Epithelial cell of proximal tubule (primary cell): ENCODE results near the gene C2orf76. TPM values are rescaled to one million over a fixed set of nuclear protein-coding genes. Genes with fewer than 3 reads are reported as not detected.
A peak's percentile ranks its signal among the peaks of the same experiment; 100 is the strongest.

Source experiments
- DNase-seq: peaks from one replicate; pipeline ENCODE4 v3.0.0-alpha.2; 2011; ENCODE audit warnings: low read depth
- H3K4me3 ChIP-seq: 2 replicates; pipeline ENCODE4 v1.5.1; 2011; ENCODE audit warnings: low read depth, mild to moderate bottlenecking, low read length
- total RNA-seq: library from RNA; depleted of rRNA; stranded (reverse); fragments of >200 nt; gene quantifications from 2 replicates; pipeline ENCODE4 v1.2.3, GENCODE V29; 2015
- TF ChIP-seq, protein P1 (sequence below): conservative IDR thresholded peaks from 2 replicates; pipeline ENCODE4 v1.5.1; 2012; ENCODE audit warnings: low read depth, mild to moderate bottlenecking, low read length

The C2orf76 gene
- total RNA-seq, 1 donor from 2014 or later = 9.3 TPM

DNA sequence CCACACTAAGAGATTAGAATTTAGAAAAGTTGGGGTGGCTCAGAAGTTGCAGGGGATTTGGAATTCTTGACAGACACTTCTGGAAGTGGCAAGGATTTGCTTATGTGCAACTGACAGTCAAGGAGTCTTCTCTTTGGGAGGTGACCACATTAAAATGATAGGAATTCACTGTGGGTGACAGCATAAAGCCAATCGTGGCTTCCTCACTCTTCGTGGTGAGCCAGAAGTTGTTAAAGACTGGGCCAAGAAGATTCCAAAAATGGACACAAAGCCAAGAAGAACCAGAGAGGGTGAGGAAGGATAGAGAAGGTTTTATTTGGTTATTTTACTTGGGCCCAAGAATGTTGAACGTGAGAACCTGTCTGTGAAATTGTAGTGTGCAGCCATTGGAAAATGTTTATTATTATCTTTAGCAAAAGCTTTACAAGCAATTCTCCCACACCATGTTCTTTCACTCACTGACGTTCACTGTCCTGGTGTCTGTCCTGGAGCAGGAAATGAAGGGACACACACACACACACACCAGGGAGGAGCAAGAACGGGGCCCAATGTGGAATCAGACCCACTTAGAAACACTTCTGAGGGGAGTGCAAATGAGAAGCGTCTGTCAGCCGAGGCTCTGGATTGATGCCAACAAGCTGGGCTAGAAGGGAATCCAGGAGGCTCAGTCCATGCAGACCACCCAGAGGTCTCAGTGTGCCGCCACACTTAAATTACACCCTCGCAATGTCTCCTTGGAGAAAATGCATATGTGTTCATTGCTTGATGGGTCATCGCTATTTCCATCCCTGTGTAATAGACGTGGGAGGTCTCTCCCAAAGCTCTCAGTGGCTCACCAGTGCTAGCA is 105.8 kb downstream of the C2orf76 start:
- TF ChIP-seq, protein P1, sequence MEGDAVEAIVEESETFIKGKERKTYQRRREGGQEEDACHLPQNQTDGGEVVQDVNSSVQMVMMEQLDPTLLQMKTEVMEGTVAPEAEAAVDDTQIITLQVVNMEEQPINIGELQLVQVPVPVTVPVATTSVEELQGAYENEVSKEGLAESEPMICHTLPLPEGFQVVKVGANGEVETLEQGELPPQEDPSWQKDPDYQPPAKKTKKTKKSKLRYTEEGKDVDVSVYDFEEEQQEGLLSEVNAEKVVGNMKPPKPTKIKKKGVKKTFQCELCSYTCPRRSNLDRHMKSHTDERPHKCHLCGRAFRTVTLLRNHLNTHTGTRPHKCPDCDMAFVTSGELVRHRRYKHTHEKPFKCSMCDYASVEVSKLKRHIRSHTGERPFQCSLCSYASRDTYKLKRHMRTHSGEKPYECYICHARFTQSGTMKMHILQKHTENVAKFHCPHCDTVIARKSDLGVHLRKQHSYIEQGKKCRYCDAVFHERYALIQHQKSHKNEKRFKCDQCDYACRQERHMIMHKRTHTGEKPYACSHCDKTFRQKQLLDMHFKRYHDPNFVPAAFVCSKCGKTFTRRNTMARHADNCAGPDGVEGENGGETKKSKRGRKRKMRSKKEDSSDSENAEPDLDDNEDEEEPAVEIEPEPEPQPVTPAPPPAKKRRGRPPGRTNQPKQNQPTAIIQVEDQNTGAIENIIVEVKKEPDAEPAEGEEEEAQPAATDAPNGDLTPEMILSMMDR = no peak
- no peak for DNase-seq
- no peak overlapping the region for H3K4me3 ChIP-seq

DNA sequence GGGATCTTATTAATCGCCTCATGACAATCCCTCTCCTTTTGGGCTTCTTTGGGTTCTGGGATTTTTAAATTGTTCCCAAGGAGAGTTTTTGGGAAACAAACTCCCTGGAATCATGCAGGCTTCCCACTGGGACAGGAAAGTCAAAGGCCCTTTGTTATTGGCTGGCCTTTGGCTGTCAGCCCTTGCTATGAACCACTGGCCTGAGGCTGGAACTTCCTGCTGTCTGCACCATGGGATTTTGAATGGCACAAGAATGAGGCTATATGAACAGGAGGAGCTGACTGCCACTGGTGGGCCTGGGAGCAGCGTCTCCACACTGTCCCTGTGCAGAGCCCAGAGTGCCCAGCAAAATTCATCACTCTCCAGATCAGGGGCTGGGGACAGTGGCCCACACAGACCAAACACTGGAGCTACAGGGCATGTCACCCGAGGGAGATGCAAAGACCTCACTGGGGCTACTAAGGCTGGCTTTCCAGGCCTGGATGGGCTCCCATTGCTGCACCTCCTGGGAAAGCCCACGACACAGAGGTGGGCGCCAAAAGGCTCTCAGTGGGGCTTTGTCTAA is 107.3 kb downstream of the C2orf76 start:
- no peak overlapping the region for H3K4me3 ChIP-seq
- TF ChIP-seq, protein P1 = no peak
- DNase-seq = no peak

DNA sequence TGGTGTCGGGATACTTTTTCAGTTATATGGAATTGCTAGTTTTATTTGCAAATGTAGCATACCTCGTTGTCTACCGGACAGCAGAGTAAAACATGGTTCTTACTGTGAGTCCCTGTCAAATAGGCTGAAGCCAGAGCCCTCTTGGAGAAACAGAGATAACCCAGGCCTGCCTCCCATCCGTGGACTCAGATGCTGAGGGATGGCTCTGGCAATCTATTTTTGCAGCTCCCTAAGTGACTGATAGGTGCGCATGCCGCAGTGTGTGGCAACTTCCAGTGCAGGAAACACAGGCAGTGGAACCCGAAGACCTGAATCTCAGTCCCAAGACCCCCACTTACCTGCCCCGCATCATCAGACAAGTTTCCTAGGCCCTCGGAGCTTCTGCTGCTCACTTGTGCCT is 109.4 kb downstream of the C2orf76 start:
- H3K4me3 ChIP-seq = no peak overlapping the region
- DNase-seq = no peak
- TF ChIP-seq, protein P1 = no peak

DNA sequence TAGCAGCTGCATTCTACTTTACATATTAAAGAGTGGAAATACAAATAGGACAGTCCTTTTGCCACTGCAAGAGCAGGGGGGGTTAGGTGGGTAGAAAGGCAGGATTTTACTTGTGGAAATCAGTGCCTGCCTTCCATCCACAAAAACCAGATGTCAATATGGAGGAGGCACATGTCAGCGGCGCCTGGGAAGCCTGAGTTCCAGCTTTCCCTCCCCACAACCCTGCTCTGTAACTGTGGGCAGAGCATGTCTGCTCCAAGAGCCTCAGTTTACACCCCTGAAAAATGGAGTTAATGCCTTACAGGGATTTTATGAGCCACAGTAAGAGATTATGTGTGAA is 110.1 kb downstream of the C2orf76 start:
- H3K4me3 ChIP-seq = no peak overlapping the region
- DNase-seq = no peak
- TF ChIP-seq, protein P1 = no peak

DNA sequence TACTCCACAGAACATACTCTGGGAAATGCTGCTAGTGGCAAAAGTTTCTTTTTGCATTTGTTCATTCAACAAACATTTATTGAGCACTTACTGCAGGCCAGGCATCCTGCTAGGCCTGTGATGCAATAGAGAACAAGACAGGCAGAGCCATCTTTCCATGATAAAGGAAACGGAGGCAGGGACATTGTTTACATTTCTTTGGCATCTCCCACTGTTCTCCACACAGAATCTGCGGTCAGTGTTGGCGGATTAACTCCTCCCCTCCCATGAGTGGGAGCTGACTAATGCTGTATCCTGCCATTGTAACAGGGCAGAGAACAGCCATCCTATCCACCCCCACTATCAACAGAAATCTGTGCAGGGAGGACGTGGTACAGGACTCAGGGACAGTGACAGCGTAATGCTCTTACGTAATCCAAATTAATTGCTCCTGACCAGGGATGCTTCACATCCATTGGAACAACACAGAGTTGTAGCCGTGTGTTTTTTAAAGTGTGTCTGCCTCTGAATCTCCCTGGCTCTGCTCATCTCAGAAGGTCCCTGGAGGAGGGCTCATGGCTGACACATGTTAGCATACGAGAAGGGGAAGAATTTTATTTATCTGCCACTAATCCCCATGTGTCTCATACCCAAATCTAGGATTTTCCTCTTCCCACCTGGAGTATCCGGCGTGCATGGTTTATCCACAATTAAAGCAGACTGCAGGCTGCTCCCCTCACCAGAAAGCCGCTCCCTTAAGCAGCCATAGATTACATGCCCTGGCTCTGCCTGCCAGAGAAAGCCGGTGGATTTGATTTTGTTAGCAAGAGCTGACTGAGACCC is 110.7 kb downstream of the C2orf76 start:
- DNase-seq = peak; percentile 32
- TF ChIP-seq, protein P1 = no peak
- no peak overlapping the region for H3K4me3 ChIP-seq

DNA sequence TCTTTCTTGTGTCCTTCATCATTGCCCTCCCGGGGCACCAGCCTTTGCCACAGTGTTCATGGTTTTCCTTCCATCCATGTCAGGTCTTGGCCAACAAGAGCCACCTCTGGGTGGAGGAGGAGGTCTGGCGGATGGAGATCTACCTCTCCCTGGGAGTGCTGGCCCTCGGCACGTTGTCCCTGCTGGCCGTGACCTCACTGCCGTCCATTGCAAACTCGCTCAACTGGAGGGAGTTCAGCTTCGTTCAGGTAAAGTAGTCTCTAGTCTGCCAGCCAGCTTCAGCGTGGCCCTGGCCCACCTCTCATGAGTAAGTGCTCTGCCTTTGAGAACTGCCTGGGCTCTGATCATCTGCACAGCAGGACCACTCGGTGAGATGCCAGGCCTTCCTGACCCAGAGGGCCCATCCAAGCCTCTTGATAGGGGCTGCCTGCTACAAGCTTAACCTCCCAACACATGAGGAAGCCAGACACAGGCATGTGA is 112.0 kb downstream of the C2orf76 start:
- no peak for DNase-seq
- TF ChIP-seq, protein P1 = no peak
- no peak overlapping the region for H3K4me3 ChIP-seq
